ENCODE measurements around the gene NUDT5. TPM values are rescaled to one million over a fixed set of nuclear protein-coding genes. Genes with fewer than 3 reads are reported as not detected.
"Not testable (repeated sequence)": the region's sequence is repeated elsewhere in the genome, so short reads cannot be mapped to it uniquely, and the experiment has no call there.

Gene NUDT5
- total RNA-seq, 2 donors from 2014 or later, result 20.8 to 33.6 TPM

DNA sequence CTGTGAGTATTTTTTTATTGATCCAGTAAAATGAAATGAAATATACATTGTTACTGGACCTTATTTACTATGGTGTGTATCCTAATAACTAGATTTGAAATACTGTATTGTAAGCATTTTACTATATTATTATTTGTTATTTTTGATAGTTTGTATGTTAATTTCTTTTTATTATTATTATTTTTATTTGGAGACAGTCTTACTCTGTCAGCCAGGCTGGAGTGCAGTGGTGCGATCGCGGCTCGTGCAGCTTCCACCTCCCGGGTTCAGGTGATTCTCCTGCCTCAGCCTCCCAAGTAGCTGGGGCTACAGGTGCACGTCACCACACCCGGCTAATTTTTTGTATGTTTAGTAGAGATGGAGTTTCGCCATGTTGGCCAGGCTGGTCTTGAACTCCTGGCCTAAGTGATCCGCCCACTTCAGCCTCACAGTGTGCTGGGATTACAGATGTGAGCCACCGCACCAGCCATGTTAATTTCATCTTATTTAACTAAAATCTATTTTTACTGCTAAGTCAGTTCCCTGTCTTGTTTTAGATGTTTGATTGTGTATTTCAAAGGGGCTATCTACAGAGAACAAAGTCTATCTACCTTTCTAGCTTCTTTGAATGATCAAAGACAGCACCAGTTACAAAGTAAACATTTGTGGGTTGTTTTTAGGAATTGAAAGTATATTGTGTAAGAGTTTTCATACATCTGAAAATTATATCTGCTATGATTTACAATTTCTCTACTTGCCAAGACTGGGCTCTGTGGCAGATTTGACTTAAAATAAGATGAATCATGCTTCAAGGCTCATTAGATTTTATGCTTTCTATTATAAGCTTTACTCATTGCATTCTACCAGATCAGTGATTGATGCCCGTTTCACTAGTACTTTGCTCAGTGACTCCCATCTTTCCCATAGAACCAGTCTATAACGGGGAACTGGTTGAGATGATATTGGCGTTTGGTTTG lies 41.9 kb upstream of the NUDT5 start:
- no peaks in the 10 kb centered on the region for H3K9me3 ChIP-seq
- peaks cover 8% of the 10 kb centered on the region for H3K4me1 ChIP-seq
- 93 to 96% methylated on average over 13 of the region's 13 CpGs for WGBS, 2 donors
- no peak overlapping the region for H3K4me3 ChIP-seq
- intact Hi-C loops (cut with DNase I), result no loop called here
- H3K27me3 ChIP-seq, result no peaks in the 10 kb centered on the region
- H3K27ac ChIP-seq, result no peak overlapping the region
- TF ChIP-seq POLR2A (IDR thresholded peaks at IDR 0.05) (no peak), CTCF (IDR thresholded peaks at IDR 0.05) (no peak)
- DNase-seq (no peak), ATAC-seq (no peak)
- peaks cover 7 to 10% of the 10 kb centered on the region in 2 donors for H3K36me3 ChIP-seq (replicated peaks in 1 of 2; ENCODE audit: insufficient read depth in 1 of 2, low read depth in 2 of 2)

- intact Hi-C loops (cut with DNase I), result no loop called here
- no peaks in the 10 kb centered on the region for H3K27me3 ChIP-seq
- WGBS, 2 donors, result 25 to 30% methylated on average over 4 of the region's 4 CpGs
- no peak overlapping the region for H3K27ac ChIP-seq
- TF ChIP-seq POLR2A (IDR thresholded peaks at IDR 0.05) (no peak), CTCF (IDR thresholded peaks at IDR 0.05) (no peak)
- no peaks in the 10 kb centered on the region for H3K9me3 ChIP-seq
- H3K36me3 ChIP-seq (replicated peaks in 1 of 2; ENCODE audit: insufficient read depth in 1 of 2, low read depth in 2 of 2), result peaks cover 7 to 18% of the 10 kb centered on the region in 2 donors
- ATAC-seq, result peak; percentile 27
- DNase-seq, result peak in 2 of 4 donors; percentile 20 to 33
- H3K4me3 ChIP-seq, result no peak overlapping the region
- H3K4me1 ChIP-seq, result peaks cover 8% of the 10 kb centered on the region
Observed at GRCh38 chr10:12235796-12236195, 40.1 kb upstream of the NUDT5 start.

- Histone ChIP-seq H3K27ac (no peak overlapping the region), H3K27me3 (no peaks in the 10 kb centered on the region), H3K9me3 (no peaks in the 10 kb centered on the region), H3K4me3 (no peak overlapping the region), H3K36me3 (replicated peaks in 1 of 2; ENCODE audit: insufficient read depth in 1 of 2, low read depth in 2 of 2) (peaks cover 7 to 18% of the 10 kb centered on the region in 2 donors), H3K4me1 (peaks cover 8% of the 10 kb centered on the region)
- no peak for ATAC-seq
- DNase-seq, result no peak
- no peak for TF ChIP-seq CTCF (IDR thresholded peaks at IDR 0.05)
- TF ChIP-seq POLR2A (IDR thresholded peaks at IDR 0.05), result no peak
- WGBS, 2 donors, result 26 to 44% methylated on average over 3 of the region's 3 CpGs
- intact Hi-C loops (cut with DNase I), result no loop called here
Observed at GRCh38 chr10:12235116-12235694, 39.5 kb upstream of the NUDT5 start.

- H3K4me3 ChIP-seq; DNase-seq; H3K9me3 ChIP-seq; intact Hi-C loops (cut with DNase I); H3K27me3 ChIP-seq; H3K4me1 ChIP-seq; ATAC-seq; H3K27ac ChIP-seq: not testable (repeated sequence)
- 92 to 98% methylated on average over 5 of the region's 5 CpGs for WGBS, 2 donors
- peaks cover 7 to 18% of the 10 kb centered on the region in 2 donors for H3K36me3 ChIP-seq (replicated peaks in 1 of 2; ENCODE audit: insufficient read depth in 1 of 2, low read depth in 2 of 2)
Observed at GRCh38 chr10:12234687-12235086, 39.0 kb upstream of the NUDT5 start.

- WGBS, 2 donors, result 91 to 96% methylated on average over 11 of the region's 11 CpGs
- Histone ChIP-seq H3K4me3 (no peak overlapping the region), H3K36me3 (replicated peaks in 1 of 2; ENCODE audit: insufficient read depth in 1 of 2, low read depth in 2 of 2) (peaks cover 0 to 9% of the 10 kb centered on the region in 2 donors), H3K9me3 (no peaks in the 10 kb centered on the region), H3K27me3 (no peaks in the 10 kb centered on the region), H3K27ac (no peak overlapping the region), H3K4me1 (no peaks in the 10 kb centered on the region)
- intact Hi-C loops (cut with DNase I), result no loop called here
- ATAC-seq, result no peak
- no peak for DNase-seq
- no peak for TF ChIP-seq POLR2A (IDR thresholded peaks at IDR 0.05)
- no peak for TF ChIP-seq CTCF (IDR thresholded peaks at IDR 0.05)
Observed at GRCh38 chr10:12228851-12229250, 33.2 kb upstream of the NUDT5 start.

DNA sequence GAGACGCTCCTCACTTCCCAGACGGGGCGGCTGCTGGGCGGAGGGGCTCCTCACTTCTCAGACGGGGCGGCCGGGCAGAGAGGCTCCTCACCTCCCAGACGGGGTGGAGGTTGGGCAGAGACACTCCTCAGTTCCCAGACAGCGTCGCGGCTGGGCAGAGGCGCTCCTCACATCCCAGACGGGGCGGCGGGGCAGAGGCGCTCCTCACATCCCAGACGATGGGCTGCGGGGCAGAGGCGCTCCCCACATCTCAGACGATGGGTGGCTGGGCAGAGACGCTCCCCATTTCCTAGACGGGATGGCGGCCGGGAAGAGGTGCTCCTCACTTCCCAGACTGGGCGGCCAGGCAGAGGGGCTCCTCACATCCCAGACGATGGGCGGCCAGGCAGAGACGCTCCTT lies 30.7 kb upstream of the NUDT5 start:
- DNase-seq; H3K4me1 ChIP-seq; ATAC-seq; H3K4me3 ChIP-seq; H3K27ac ChIP-seq; intact Hi-C loops (cut with DNase I); H3K9me3 ChIP-seq; H3K36me3 ChIP-seq (replicated peaks in 1 of 2; ENCODE audit: insufficient read depth in 1 of 2, low read depth in 2 of 2); H3K27me3 ChIP-seq: not testable (repeated sequence)
- 92% methylated on average over 19 of the region's 28 CpGs; no CpG with 5 or more reads in 1 of the 2 donors for WGBS, 2 donors

Data from body of pancreas (tissue), 4 donors.